ENCODE measurements around the gene DGUOK. TPM values are rescaled to one million over a fixed set of nuclear protein-coding genes. Genes with fewer than 3 reads are reported as not detected.

Gene DGUOK
- total RNA-seq, 2 donors from 2014 or later: 13.2 to 16.1 TPM

DNA sequence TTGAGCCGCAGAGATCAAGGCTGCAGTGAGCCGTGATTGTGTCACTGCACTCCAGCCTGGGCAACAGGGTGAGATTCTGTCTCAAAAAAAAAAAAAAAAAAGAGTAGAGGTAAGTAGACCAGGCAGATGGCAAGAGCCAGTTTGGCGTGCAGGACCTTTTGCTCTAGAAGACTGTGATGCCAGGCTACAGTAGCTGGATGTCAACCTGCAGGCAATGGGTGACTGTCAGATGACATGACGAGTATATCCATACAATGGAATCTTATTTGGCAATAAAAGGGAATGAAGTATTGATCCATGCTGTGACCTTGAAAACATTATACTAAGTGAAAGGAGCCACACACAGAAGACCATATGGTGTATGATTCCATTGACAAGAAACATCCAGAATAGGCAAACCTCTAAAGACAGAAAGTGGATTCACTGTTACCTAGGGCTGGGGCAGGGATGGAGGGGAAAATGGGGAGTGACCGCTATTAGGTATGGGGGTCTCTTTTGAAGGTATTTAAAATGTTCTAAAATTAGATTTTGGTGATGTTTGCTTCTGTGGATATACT lies 11.2 kb upstream of the DGUOK start:
- WGBS, 2 donors: 79% methylated on average over 5 of the region's 5 CpGs
- Histone ChIP-seq H3K4me1 (no peaks in the 10 kb centered on the region), H3K27ac (no peak overlapping the region), H3K4me3 (no peak overlapping the region), H3K36me3 (replicated peaks in 1 of 2; ENCODE audit: insufficient read depth in 1 of 2, low read depth in 2 of 2) (no peaks in the 10 kb centered on the region), H3K27me3 (no peaks in the 10 kb centered on the region), H3K9me3 (no peaks in the 10 kb centered on the region)
- DNase-seq (no peak), ATAC-seq (no peak)
- intact Hi-C loops (cut with DNase I): no loop called here
- TF ChIP-seq, protein P1, sequence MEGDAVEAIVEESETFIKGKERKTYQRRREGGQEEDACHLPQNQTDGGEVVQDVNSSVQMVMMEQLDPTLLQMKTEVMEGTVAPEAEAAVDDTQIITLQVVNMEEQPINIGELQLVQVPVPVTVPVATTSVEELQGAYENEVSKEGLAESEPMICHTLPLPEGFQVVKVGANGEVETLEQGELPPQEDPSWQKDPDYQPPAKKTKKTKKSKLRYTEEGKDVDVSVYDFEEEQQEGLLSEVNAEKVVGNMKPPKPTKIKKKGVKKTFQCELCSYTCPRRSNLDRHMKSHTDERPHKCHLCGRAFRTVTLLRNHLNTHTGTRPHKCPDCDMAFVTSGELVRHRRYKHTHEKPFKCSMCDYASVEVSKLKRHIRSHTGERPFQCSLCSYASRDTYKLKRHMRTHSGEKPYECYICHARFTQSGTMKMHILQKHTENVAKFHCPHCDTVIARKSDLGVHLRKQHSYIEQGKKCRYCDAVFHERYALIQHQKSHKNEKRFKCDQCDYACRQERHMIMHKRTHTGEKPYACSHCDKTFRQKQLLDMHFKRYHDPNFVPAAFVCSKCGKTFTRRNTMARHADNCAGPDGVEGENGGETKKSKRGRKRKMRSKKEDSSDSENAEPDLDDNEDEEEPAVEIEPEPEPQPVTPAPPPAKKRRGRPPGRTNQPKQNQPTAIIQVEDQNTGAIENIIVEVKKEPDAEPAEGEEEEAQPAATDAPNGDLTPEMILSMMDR (IDR thresholded peaks at IDR 0.05): no peak
- no peak for TF ChIP-seq POLR2A (IDR thresholded peaks at IDR 0.05)

GRCh38 chr2:73916666-73917065 lies 10.0 kb upstream of the DGUOK start:
- Histone ChIP-seq H3K27ac (no peak overlapping the region), H3K9me3 (no peaks in the 10 kb centered on the region), H3K27me3 (no peaks in the 10 kb centered on the region), H3K4me1 (no peaks in the 10 kb centered on the region), H3K36me3 (replicated peaks in 1 of 2; ENCODE audit: insufficient read depth in 1 of 2, low read depth in 2 of 2) (no peaks in the 10 kb centered on the region), H3K4me3 (no peak overlapping the region)
- ATAC-seq (no peak), DNase-seq (no peak)
- intact Hi-C loops (cut with DNase I): no loop called here
- TF ChIP-seq POLR2A (IDR thresholded peaks at IDR 0.05): no peak
- TF ChIP-seq, protein P1 (IDR thresholded peaks at IDR 0.05): no peak
- WGBS, 2 donors: 35 to 36% methylated on average over 2 of the region's 2 CpGs

DNA sequence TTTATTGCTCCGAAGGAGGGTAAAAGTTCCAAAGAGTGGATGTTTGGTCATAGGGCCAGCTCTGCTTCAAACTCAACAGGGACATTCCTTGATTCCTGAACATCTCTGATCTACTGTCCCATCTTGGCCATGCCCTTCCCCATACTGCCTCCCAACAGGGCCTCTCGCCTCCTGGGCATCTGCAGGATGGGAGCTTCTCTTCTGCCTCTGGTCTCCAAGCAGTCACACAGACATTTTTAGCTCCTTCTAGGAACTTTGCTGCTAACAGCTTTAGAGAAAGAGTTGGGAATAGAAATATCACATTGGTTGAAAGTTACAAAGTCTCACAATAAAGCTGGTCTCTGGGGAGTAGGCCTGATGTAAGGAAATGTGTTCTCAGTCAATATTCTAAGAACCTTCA lies 9.4 kb upstream of the DGUOK start:
- intact Hi-C loops (cut with DNase I): no loop called here
- H3K9me3 ChIP-seq: no peaks in the 10 kb centered on the region
- H3K27me3 ChIP-seq: no peaks in the 10 kb centered on the region

DNA sequence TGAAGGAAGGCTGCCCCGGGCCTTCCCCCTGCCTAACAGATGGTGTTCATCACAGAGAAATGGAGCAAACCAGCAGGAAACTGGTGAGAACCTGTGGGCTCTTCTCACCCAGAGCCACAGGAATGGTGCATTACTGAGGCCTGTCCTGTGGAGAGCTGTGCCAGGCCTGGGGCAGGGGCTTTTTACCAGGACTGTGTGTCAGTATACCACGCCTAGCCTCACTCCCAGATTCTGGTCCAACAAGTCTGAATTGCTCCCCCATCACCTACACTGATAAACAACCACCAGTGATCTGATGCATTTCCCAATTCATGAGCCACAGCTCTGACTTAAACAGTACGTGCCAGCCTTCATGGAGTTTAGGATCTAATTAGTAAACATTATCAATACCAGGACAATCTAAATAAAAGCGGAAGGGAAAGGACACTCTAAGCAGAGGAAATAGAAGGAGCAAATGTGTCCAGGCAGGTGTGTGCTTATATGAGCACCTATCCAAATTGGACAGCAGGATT lies 8.9 kb upstream of the DGUOK start:
- intact Hi-C loops (cut with DNase I): no loop called here
- Histone ChIP-seq H3K4me1 (no peaks in the 10 kb centered on the region), H3K27ac (no peak overlapping the region), H3K9me3 (no peaks in the 10 kb centered on the region), H3K36me3 (replicated peaks in 1 of 2; ENCODE audit: insufficient read depth in 1 of 2, low read depth in 2 of 2) (no peaks in the 10 kb centered on the region), H3K4me3 (no peak overlapping the region), H3K27me3 (no peaks in the 10 kb centered on the region)
- DNase-seq: no peak
- TF ChIP-seq, protein P1 (IDR thresholded peaks at IDR 0.05): no peak
- TF ChIP-seq POLR2A (IDR thresholded peaks at IDR 0.05): no peak
- WGBS, 2 donors: 82 to 89% methylated on average over 3 to 4 of the region's 4 CpGs
- ATAC-seq: no peak

More for the DNA sequence above, 9.4 kb upstream of the DGUOK start:
- WGBS, 2 donors: 43 to 50% methylated on average over 2 of the region's 2 CpGs
- no peak for ATAC-seq
- no peak for DNase-seq
- H3K27ac ChIP-seq: no peak overlapping the region
- H3K4me1 ChIP-seq: no peaks in the 10 kb centered on the region
- TF ChIP-seq POLR2A (IDR thresholded peaks at IDR 0.05): no peak
- TF ChIP-seq, protein P1 (IDR thresholded peaks at IDR 0.05): no peak
- H3K4me3 ChIP-seq: no peak overlapping the region
- H3K36me3 ChIP-seq (replicated peaks in 1 of 2; ENCODE audit: insufficient read depth in 1 of 2, low read depth in 2 of 2): no peaks in the 10 kb centered on the region

GRCh38 chr2:73918856-73919255 lies 7.8 kb upstream of the DGUOK start:
- TF ChIP-seq, protein P1 (IDR thresholded peaks at IDR 0.05): no peak
- TF ChIP-seq POLR2A (IDR thresholded peaks at IDR 0.05): no peak
- ATAC-seq: no peak
- Histone ChIP-seq H3K36me3 (replicated peaks in 1 of 2; ENCODE audit: insufficient read depth in 1 of 2, low read depth in 2 of 2) (no peaks in the 10 kb centered on the region), H3K27ac (no peak overlapping the region), H3K27me3 (no peaks in the 10 kb centered on the region), H3K9me3 (no peaks in the 10 kb centered on the region), H3K4me3 (no peak overlapping the region), H3K4me1 (no peaks in the 10 kb centered on the region)
- WGBS, 2 donors: 68 to 74% methylated on average over 3 of the region's 3 CpGs
- intact Hi-C loops (cut with DNase I): no loop called here
- no peak for DNase-seq
